ENCODE results near the gene ENTPD1. TPM values are rescaled to one million over a fixed set of nuclear protein-coding genes. Genes with fewer than 3 reads are reported as not detected.

Gene ENTPD1
- total RNA-seq, 1 donor from 2014 or later = 34.5 TPM

GRCh38 chr10:95739056-95739455 is 16.9 kb upstream of the ENTPD1 start:
- TF ChIP-seq CTCF (IDR thresholded peaks at IDR 0.05) = no peak
- ATAC-seq (no peak), DNase-seq (no peak)
- intact Hi-C loops (cut with DNase I) = no loop called here
- H3K4me1 ChIP-seq = peaks cover 24% of the 10 kb centered on the region
- H3K27ac ChIP-seq = no peak overlapping the region
- H3K36me3 ChIP-seq = no peaks in the 10 kb centered on the region
- H3K4me3 ChIP-seq = no peak overlapping the region
- H3K9me3 ChIP-seq = no peaks in the 10 kb centered on the region
- H3K27me3 ChIP-seq (ENCODE audit: low read depth) = no peaks in the 10 kb centered on the region

- Histone ChIP-seq H3K4me3 (no peak overlapping the region), H3K36me3 (no peaks in the 10 kb centered on the region), H3K4me1 (peaks cover 24% of the 10 kb centered on the region), H3K27me3 (ENCODE audit: low read depth) (no peaks in the 10 kb centered on the region), H3K27ac (peak overlapping the region; percentile 72), H3K9me3 (no peaks in the 10 kb centered on the region)
- intact Hi-C loops (cut with DNase I) = no loop called here
- ATAC-seq = peak; percentile 79 to 85
- no peak for DNase-seq
- TF ChIP-seq CTCF (IDR thresholded peaks at IDR 0.05) = peak; percentile 23
Measured at GRCh38 chr10:95741807-95742467, 14.0 kb upstream of the ENTPD1 start.

GRCh38 chr10:95742485-95742884 is 13.5 kb upstream of the ENTPD1 start:
- intact Hi-C loops (cut with DNase I) = no loop called here
- Histone ChIP-seq H3K36me3 (no peaks in the 10 kb centered on the region), H3K4me3 (no peak overlapping the region), H3K9me3 (no peaks in the 10 kb centered on the region), H3K4me1 (peaks cover 24% of the 10 kb centered on the region), H3K27me3 (ENCODE audit: low read depth) (no peaks in the 10 kb centered on the region), H3K27ac (peak overlapping the region; percentile 72)
- TF ChIP-seq CTCF (IDR thresholded peaks at IDR 0.05) = no peak
- ATAC-seq = peak in 1 of 2 donors; percentile 44
- DNase-seq = no peak

- intact Hi-C loops (cut with DNase I) = no loop called here
- Histone ChIP-seq H3K4me3 (no peak overlapping the region), H3K27ac (peak overlapping the region; percentile 72), H3K4me1 (peaks cover 24% of the 10 kb centered on the region), H3K27me3 (ENCODE audit: low read depth) (no peaks in the 10 kb centered on the region), H3K36me3 (no peaks in the 10 kb centered on the region), H3K9me3 (no peaks in the 10 kb centered on the region)
- DNase-seq (no peak), ATAC-seq (no peak)
- no peak for TF ChIP-seq CTCF (IDR thresholded peaks at IDR 0.05)
Measured at GRCh38 chr10:95742962-95743535, 12.9 kb upstream of the ENTPD1 start.

GRCh38 chr10:95745501-95745900 is 10.5 kb upstream of the ENTPD1 start:
- no peak for TF ChIP-seq CTCF (IDR thresholded peaks at IDR 0.05)
- no peak for ATAC-seq
- intact Hi-C loops (cut with DNase I) = no loop called here
- no peak for DNase-seq
- Histone ChIP-seq H3K4me3 (no peak overlapping the region), H3K36me3 (no peaks in the 10 kb centered on the region), H3K4me1 (peaks cover 24% of the 10 kb centered on the region), H3K27ac (no peak overlapping the region), H3K27me3 (ENCODE audit: low read depth) (no peaks in the 10 kb centered on the region), H3K9me3 (no peaks in the 10 kb centered on the region)
